ENCODE measurements around the gene SLC2A9. TPM values are rescaled to one million over a fixed set of nuclear protein-coding genes. Genes with fewer than 3 reads are reported as not detected.

SLC2A9 gene
- total RNA-seq, 2 donors from 2014 or later, result 0.95 to 1.9 TPM

GRCh38 chr4:9826551-9826950 is 194.7 kb downstream of the SLC2A9 start:
- Mint-ChIP-seq H3K4me3 (no peak overlapping the region), H3K4me1 (no peaks in the 10 kb centered on the region), H3K9me3 (no peaks in the 10 kb centered on the region), H3K27me3 (ENCODE audit: insufficient read depth) (peaks cover 9% of the 10 kb centered on the region), H3K36me3 (ENCODE audit: low read depth) (no peaks in the 10 kb centered on the region), H3K27ac (no peak overlapping the region)
- DNase-seq, result no peak
- Histone ChIP-seq H3K9ac (ENCODE audit: extremely low read depth, low read length, poor library complexity, severe bottlenecking) (no peak overlapping the region), H3K4me3 (ENCODE audit: low read length) (no peak overlapping the region), H3K36me3 (ENCODE audit: control insufficient read depth, insufficient read depth, low read length) (no peaks in the 10 kb centered on the region), H3K4me1 (ENCODE audit: control insufficient read depth, insufficient read depth, low read length) (no peaks in the 10 kb centered on the region), H3K27me3 (ENCODE audit: control insufficient read depth, insufficient read depth, low read length, poor library complexity, severe bottlenecking) (no peaks in the 10 kb centered on the region), H3K9me3 (ENCODE audit: control insufficient read depth, low read length) (no peaks in the 10 kb centered on the region), H3K27ac (ENCODE audit: low read depth, low read length) (no peak overlapping the region)
- 88% methylated on average over 1 of the region's 1 CpG; no CpG with 5 or more reads in 1 of the 2 experiments for WGBS, 2 experiments (ENCODE audit: insufficient coverage in 1 of 2, insufficient read length in 1 of 2)
- TF ChIP-seq CTCF (conservative IDR thresholded peaks at IDR 0.05), result no peak

DNA sequence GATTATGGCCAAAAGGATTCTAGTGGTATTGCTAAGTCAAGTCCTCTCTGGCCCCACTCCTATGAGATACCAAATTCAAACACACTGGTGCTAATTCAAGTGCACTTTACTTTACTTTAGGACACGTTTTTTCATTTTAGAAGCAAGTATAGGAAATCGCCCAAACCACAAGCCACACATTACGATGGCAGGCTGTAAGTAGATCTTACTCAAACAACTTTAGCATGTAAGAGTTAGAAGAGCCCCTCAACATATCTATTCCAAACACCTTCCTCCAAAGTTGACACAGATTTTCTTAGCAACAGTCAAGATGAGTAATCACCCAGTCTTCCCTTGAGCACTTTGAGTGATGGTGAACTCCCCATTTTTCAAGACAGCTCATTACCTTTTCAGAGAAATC is 196.2 kb downstream of the SLC2A9 start:
- Mint-ChIP-seq H3K27me3 (ENCODE audit: insufficient read depth) (peaks cover 10% of the 10 kb centered on the region), H3K27ac (no peak overlapping the region), H3K9me3 (no peaks in the 10 kb centered on the region), H3K4me1 (no peaks in the 10 kb centered on the region), H3K36me3 (ENCODE audit: low read depth) (no peaks in the 10 kb centered on the region), H3K4me3 (no peak overlapping the region)
- TF ChIP-seq CTCF (conservative IDR thresholded peaks at IDR 0.05), result no peak
- Histone ChIP-seq H3K4me3 (ENCODE audit: low read length) (no peak overlapping the region), H3K9me3 (ENCODE audit: control insufficient read depth, low read length) (no peaks in the 10 kb centered on the region), H3K9ac (ENCODE audit: extremely low read depth, low read length, poor library complexity, severe bottlenecking) (no peak overlapping the region), H3K27ac (ENCODE audit: low read depth, low read length) (no peak overlapping the region), H3K36me3 (ENCODE audit: control insufficient read depth, insufficient read depth, low read length) (no peaks in the 10 kb centered on the region), H3K27me3 (ENCODE audit: control insufficient read depth, insufficient read depth, low read length, poor library complexity, severe bottlenecking) (no peaks in the 10 kb centered on the region), H3K4me1 (ENCODE audit: control insufficient read depth, insufficient read depth, low read length) (no peaks in the 10 kb centered on the region)
- 91 to 100% methylated on average over 1 to 3 of the region's 3 CpGs for WGBS, 2 experiments (ENCODE audit: insufficient coverage in 1 of 2, insufficient read length in 1 of 2)
- DNase-seq, result no peak

DNA sequence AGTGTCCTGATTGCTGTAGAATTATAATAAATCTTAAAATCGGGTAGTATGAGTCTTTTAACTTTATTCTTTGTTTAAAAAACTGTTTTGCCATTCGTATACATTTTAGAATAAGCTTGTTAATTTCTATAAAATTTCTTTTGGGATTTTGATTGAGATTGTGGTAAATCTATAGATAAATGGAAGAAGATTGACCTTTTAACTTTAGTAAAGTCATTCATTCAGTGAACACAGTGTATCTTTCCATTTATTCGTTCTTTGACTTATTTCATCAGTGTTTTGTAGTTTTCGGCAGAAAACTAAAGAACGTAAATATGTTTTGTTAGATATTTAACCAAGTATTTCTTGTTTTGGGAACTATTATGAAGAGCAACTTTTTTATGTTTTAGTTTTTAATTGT is 201.0 kb downstream of the SLC2A9 start:
- no peak overlapping the region for H3K4me3 Mint-ChIP-seq
- Histone ChIP-seq H3K4me1 (ENCODE audit: control insufficient read depth, insufficient read depth, low read length) (no peaks in the 10 kb centered on the region), H3K27me3 (ENCODE audit: control insufficient read depth, insufficient read depth, low read length, poor library complexity, severe bottlenecking) (no peaks in the 10 kb centered on the region), H3K9me3 (ENCODE audit: control insufficient read depth, low read length) (no peaks in the 10 kb centered on the region), H3K27ac (ENCODE audit: low read depth, low read length) (no peak overlapping the region), H3K9ac (ENCODE audit: extremely low read depth, low read length, poor library complexity, severe bottlenecking) (no peak overlapping the region), H3K36me3 (ENCODE audit: control insufficient read depth, insufficient read depth, low read length) (no peaks in the 10 kb centered on the region), H3K4me3 (ENCODE audit: low read length) (no peak overlapping the region)
- H3K9me3 Mint-ChIP-seq, result peaks cover 2% of the 10 kb centered on the region
- peaks cover 2% of the 10 kb centered on the region for H3K27me3 Mint-ChIP-seq (ENCODE audit: insufficient read depth)
- TF ChIP-seq CTCF (conservative IDR thresholded peaks at IDR 0.05), result no peak
- H3K36me3 Mint-ChIP-seq (ENCODE audit: low read depth), result no peaks in the 10 kb centered on the region
- 86 to 89% methylated on average over 3 to 5 of the region's 5 CpGs for WGBS, 2 experiments (ENCODE audit: insufficient coverage in 1 of 2, insufficient read length in 1 of 2)
- DNase-seq, result no peak
- no peak overlapping the region for H3K27ac Mint-ChIP-seq
- no peaks in the 10 kb centered on the region for H3K4me1 Mint-ChIP-seq

All from endodermal cell (in vitro differentiated cells).